ENCODE results near the gene RMND5A. TPM values are rescaled to one million over a fixed set of nuclear protein-coding genes. Genes with fewer than 3 reads are reported as not detected.

The RMND5A gene
- total RNA-seq, 4 donors from 2014 or later, result 40.6 to 94.7 (median 68.5) TPM

DNA sequence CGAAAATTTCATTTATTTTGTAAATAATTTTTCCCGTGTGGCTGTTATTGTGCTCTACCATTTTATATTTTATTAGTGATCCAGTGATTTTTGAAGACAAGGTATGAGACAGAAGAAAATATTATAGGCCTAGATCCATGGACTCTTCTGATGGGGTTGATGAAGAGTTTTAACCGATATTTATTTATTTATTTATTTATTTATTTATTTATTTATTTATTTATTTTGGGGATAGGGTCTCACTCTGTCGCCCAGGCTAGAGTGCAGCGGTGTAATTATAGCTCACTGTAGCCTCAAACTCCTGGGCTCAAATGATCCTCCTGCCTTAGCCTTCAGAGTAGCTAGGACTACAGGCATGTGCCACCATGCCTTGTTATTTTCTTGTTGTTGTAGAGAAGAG lies 33.6 kb upstream of the RMND5A start:
- no peak for DNase-seq (ENCODE audit: low spot score in 2 of 2)
- TF ChIP-seq, protein P1, sequence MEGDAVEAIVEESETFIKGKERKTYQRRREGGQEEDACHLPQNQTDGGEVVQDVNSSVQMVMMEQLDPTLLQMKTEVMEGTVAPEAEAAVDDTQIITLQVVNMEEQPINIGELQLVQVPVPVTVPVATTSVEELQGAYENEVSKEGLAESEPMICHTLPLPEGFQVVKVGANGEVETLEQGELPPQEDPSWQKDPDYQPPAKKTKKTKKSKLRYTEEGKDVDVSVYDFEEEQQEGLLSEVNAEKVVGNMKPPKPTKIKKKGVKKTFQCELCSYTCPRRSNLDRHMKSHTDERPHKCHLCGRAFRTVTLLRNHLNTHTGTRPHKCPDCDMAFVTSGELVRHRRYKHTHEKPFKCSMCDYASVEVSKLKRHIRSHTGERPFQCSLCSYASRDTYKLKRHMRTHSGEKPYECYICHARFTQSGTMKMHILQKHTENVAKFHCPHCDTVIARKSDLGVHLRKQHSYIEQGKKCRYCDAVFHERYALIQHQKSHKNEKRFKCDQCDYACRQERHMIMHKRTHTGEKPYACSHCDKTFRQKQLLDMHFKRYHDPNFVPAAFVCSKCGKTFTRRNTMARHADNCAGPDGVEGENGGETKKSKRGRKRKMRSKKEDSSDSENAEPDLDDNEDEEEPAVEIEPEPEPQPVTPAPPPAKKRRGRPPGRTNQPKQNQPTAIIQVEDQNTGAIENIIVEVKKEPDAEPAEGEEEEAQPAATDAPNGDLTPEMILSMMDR (IDR thresholded peaks at IDR 0.05), result no peak
- TF ChIP-seq POLR2A (IDR thresholded peaks at IDR 0.05) (no peak), POLR2AphosphoS5 (IDR thresholded peaks at IDR 0.05) (no peak)
- no peak overlapping the region for H3K4me3 ChIP-seq
- WGBS, result 97% methylated on average over 5 of the region's 5 CpGs
- H3K36me3 ChIP-seq, result no peaks in the 10 kb centered on the region
- no peak overlapping the region for H3K27ac ChIP-seq
- H3K4me1 ChIP-seq, result no peaks in the 10 kb centered on the region
- H3K9me3 ChIP-seq, result no peaks in the 10 kb centered on the region
- H3K27me3 ChIP-seq, result no peaks in the 10 kb centered on the region

DNA sequence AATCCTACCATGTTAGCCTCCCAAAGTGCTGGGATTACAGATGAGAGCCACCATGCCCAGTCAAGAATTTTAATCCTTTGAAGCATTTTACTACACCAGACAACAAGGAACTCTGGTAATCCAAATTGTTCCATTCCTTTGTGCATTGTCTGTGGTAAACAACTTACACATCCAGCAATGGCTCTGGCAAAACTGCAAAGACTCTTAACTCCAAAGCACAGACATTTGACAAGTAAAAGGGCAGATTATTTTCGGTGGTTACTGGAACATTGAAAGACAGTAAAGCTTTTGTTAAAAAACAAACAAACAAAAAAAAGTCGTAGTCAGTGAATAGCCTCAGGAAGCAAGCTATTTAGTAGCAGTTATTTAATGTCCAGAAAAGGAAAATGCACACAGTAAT lies 33.2 kb upstream of the RMND5A start:
- H3K36me3 ChIP-seq, result no peaks in the 10 kb centered on the region
- 74% methylated on average over 2 of the region's 2 CpGs for WGBS
- no peak overlapping the region for H3K27ac ChIP-seq
- H3K4me1 ChIP-seq, result no peaks in the 10 kb centered on the region
- DNase-seq (ENCODE audit: low spot score in 2 of 2), result no peak
- no peaks in the 10 kb centered on the region for H3K27me3 ChIP-seq
- TF ChIP-seq POLR2A (IDR thresholded peaks at IDR 0.05), result no peak
- TF ChIP-seq, protein P1 (IDR thresholded peaks at IDR 0.05), result no peak
- no peak for TF ChIP-seq EP300 (IDR thresholded peaks at IDR 0.05)
- no peak for TF ChIP-seq POLR2AphosphoS5 (IDR thresholded peaks at IDR 0.05)
- no peak overlapping the region for H3K4me3 ChIP-seq
- no peaks in the 10 kb centered on the region for H3K9me3 ChIP-seq

DNA sequence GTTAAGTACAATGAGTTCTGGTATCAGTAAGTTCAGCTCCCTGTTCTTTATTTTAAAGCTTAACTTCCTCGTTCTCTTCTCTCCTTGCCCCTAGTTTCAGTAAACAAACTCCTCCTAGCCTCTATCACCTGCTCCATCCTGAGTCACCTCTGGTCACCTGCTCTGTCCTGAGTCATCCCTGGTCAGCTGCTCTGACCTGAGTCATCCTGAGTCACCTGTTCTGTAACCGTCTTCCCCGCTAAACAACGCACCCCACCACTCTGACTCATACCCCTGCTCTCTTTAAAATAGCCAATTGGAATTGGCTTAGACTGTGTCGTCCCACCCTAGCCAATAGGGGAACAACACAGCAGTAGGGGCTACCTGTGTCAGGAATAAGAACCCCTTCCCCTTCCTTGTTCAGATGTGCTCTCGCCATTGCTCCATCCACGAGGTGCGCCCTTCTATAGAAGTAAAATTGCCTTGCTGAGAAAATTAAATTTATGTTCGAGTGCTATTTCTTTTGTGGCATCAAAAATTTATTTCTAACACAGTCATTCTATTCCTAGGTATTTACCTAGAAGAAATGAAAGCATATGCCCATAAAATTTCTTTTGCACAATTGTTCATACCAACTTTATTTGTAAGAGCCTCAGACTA lies 24.9 kb upstream of the RMND5A start:
- no peaks in the 10 kb centered on the region for H3K36me3 ChIP-seq
- H3K9me3 ChIP-seq, result no peaks in the 10 kb centered on the region
- no peak overlapping the region for H3K27ac ChIP-seq
- 87% methylated on average over 9 of the region's 9 CpGs for WGBS
- TF ChIP-seq, protein P1 (IDR thresholded peaks at IDR 0.05), result no peak
- no peak for TF ChIP-seq POLR2AphosphoS5 (IDR thresholded peaks at IDR 0.05)
- TF ChIP-seq POLR2A (IDR thresholded peaks at IDR 0.05), result no peak
- no peak for TF ChIP-seq EP300 (IDR thresholded peaks at IDR 0.05)
- no peak overlapping the region for H3K4me3 ChIP-seq
- DNase-seq (ENCODE audit: low spot score in 2 of 2), result no peak
- no peaks in the 10 kb centered on the region for H3K27me3 ChIP-seq
- no peaks in the 10 kb centered on the region for H3K4me1 ChIP-seq

DNA sequence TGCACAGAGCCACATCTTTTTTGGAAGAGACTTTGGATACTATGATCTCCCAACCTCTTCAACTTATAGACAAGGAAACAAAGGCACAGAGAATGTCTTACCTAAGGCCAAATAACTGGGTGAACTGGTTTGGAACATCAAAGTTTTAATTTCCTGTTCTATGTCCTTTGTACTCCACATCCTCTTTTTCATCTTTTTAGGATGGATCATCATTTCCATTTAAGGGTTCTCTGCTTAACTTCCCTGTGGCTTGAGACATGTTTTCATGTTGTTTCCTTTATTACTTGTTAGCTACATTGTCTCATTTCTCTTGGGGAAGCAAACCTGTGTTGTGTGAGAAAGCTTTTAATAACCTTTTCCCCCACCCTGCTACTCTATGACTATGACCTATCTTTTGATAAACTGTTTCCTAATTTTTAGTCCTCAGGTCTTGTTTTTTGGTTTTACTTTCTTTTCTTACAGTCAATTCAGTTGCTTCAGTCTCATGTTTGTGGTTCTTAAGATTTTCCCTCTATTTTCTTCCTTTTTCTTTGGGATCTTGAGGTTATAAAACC lies 22.5 kb upstream of the RMND5A start:
- H3K27me3 ChIP-seq, result no peaks in the 10 kb centered on the region
- no peaks in the 10 kb centered on the region for H3K36me3 ChIP-seq
- no peak overlapping the region for H3K27ac ChIP-seq
- no peak for DNase-seq (ENCODE audit: low spot score in 2 of 2)
- H3K9me3 ChIP-seq, result no peaks in the 10 kb centered on the region
- no peaks in the 10 kb centered on the region for H3K4me1 ChIP-seq
- no peak overlapping the region for H3K4me3 ChIP-seq
- TF ChIP-seq POLR2AphosphoS5 (IDR thresholded peaks at IDR 0.05) (no peak), POLR2A (IDR thresholded peaks at IDR 0.05) (no peak), EP300 (IDR thresholded peaks at IDR 0.05) (no peak)
- TF ChIP-seq, protein P1 (IDR thresholded peaks at IDR 0.05), result no peak

DNA sequence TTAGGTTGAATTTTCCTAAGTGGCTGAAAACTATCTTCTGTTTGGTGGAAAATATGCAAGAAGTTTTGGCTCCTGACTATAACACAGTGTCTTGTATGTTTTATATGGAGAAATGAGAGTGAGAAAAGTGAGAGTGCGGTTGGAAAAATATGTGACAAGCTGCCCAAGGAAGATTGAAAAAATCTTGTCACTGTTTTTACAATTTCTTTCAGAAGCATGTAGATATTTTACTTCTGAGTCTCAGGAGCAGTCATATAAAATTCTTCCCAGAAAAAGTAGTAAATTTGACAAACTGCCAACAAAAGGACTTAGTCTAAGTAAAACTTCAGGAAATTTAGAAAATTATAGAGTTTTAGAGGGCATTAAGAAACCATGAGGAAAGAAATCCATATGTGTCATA lies 19.4 kb upstream of the RMND5A start:
- WGBS, result 82% methylated on average over 1 of the region's 1 CpG
- no peaks in the 10 kb centered on the region for H3K9me3 ChIP-seq
- no peak overlapping the region for H3K27ac ChIP-seq
- H3K27me3 ChIP-seq, result no peaks in the 10 kb centered on the region
- no peak for TF ChIP-seq POLR2AphosphoS5 (IDR thresholded peaks at IDR 0.05)
- H3K36me3 ChIP-seq, result no peaks in the 10 kb centered on the region
- H3K4me3 ChIP-seq, result no peak overlapping the region
- peaks cover 23% of the 10 kb centered on the region for H3K4me1 ChIP-seq
- no peak for DNase-seq (ENCODE audit: low spot score in 2 of 2)
